Transverse colon (tissue), 3 donors: ENCODE results near the gene SRPRB.

Experiments
- POLR2A ChIP-seq: fragments of 450-650 bp; IDR thresholded peaks from one replicate; pipeline ENCODE4 v1.6.1; 2016; ENCODE audit warnings: antibody characterized with exemption, mild to moderate bottlenecking, moderate library complexity
- TF ChIP-seq, protein P1 (sequence below), 5 experiments: fragments of 200-600 bp in 3 of 5; fragments of 450-650 bp in 2 of 5; sonication (generic) in 3 of 5; IDR thresholded peaks; 1 replicate in 2 of 5; 2 replicates in 3 of 5; pipeline ENCODE4 v1.5.1; 2016 to 2017; ENCODE audit warnings: antibody characterized with exemption in 5 of 5, inconsistent platforms in 3 of 5, mild to moderate bottlenecking in 2 of 5, moderate library complexity in 1 of 5

DNA sequence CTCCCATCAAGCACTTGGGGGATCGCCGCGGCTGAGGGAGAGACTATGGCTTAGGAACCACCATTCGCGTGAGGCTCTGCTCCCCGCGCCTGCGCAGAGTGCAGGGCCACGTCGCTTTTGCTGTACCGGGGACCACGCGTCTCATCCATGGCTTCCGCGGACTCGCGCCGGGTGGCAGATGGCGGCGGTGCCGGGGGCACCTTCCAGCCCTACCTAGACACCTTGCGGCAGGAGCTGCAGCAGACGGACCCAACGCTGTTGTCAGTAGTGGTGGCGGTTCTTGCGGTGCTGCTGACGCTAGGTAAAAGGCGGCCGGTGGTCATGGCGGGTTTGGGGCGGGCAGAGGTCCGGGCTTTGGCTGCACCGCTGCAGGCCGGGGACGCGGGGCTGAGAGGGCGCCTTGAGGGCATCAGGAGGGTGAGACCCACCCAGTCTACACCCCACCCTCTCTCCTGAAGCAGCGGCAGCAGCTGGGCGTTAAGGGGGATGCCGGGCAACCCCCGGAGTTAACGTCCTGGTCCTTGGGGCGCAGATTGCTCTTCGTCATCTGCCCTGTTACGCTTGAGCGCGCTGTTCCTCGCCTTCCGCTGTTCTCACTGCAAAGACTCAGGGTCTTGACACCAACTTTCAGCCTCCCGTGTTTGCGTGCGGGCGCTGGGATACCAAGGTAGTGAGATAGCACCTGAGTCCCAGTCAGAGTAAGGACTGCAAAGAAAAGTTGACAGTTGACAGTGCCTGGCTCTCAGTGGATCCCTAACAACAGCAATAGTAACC lies at the start of gene SRPRB:
- TF ChIP-seq, protein P1, sequence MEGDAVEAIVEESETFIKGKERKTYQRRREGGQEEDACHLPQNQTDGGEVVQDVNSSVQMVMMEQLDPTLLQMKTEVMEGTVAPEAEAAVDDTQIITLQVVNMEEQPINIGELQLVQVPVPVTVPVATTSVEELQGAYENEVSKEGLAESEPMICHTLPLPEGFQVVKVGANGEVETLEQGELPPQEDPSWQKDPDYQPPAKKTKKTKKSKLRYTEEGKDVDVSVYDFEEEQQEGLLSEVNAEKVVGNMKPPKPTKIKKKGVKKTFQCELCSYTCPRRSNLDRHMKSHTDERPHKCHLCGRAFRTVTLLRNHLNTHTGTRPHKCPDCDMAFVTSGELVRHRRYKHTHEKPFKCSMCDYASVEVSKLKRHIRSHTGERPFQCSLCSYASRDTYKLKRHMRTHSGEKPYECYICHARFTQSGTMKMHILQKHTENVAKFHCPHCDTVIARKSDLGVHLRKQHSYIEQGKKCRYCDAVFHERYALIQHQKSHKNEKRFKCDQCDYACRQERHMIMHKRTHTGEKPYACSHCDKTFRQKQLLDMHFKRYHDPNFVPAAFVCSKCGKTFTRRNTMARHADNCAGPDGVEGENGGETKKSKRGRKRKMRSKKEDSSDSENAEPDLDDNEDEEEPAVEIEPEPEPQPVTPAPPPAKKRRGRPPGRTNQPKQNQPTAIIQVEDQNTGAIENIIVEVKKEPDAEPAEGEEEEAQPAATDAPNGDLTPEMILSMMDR (IDR thresholded peaks at IDR 0.05): no peak
- TF ChIP-seq POLR2A: peak; percentile 73
